ENCODE measurements around the gene ZNF827. TPM values are rescaled to one million over a fixed set of nuclear protein-coding genes. Genes with fewer than 3 reads are reported as not detected.
A peak's percentile ranks its signal among the peaks of the same experiment; 100 is the strongest.

ZNF827 gene
- total and polyA plus RNA-seq, 10 donors = 3.3 to 31.6 (median 16.1) TPM

DNA sequence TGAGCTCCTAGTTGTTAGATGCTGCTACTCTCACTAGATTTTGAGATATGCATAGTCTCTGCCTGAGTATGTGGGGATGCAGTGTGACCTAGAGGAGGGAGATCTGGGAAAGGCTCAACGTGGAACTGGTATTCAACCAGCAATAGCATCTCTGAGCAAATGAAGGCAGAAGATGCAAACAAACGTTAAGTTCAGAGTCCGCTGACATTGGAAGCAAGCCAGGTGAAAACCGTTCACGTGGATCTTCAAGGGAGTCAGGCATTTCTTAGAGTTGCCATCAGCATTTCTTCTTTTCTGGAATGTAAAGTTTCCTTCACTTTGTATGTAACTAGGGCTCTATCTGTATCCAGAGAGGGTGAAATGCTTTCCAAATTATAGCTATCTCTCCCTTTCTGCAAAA, 198.8 kb downstream of the ZNF827 start:
- intact Hi-C loops (cut with DNase I; ENCODE audit: low total_unique reads) = no loop called here
- no peaks in the 10 kb centered on the region for H3K27me3 ChIP-seq (replicated peaks in 1 of 7)
- no peak for TF ChIP-seq POLR2A (IDR thresholded peaks at IDR 0.05)
- no peak for TF ChIP-seq POLR2AphosphoS5 (IDR thresholded peaks at IDR 0.05)
- TF ChIP-seq, protein P1, sequence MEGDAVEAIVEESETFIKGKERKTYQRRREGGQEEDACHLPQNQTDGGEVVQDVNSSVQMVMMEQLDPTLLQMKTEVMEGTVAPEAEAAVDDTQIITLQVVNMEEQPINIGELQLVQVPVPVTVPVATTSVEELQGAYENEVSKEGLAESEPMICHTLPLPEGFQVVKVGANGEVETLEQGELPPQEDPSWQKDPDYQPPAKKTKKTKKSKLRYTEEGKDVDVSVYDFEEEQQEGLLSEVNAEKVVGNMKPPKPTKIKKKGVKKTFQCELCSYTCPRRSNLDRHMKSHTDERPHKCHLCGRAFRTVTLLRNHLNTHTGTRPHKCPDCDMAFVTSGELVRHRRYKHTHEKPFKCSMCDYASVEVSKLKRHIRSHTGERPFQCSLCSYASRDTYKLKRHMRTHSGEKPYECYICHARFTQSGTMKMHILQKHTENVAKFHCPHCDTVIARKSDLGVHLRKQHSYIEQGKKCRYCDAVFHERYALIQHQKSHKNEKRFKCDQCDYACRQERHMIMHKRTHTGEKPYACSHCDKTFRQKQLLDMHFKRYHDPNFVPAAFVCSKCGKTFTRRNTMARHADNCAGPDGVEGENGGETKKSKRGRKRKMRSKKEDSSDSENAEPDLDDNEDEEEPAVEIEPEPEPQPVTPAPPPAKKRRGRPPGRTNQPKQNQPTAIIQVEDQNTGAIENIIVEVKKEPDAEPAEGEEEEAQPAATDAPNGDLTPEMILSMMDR (IDR thresholded peaks at IDR 0.05 in 8 of 11, conservative IDR thresholded peaks at IDR 0.05 in 3 of 11) = no peak
- no peak overlapping the region for H3K4me3 ChIP-seq
- no peaks in the 10 kb centered on the region for H3K9me3 ChIP-seq
- WGBS, 5 donors = 66 to 80% (median 76%) methylated on average over 5 of the region's 5 CpGs
- DNase-seq = no peak
- no peaks in the 10 kb centered on the region for H3K36me3 ChIP-seq
- no peak overlapping the region for H3K27ac ChIP-seq
- H3K4me1 ChIP-seq = peaks cover 0 to 10% (median 0%) of the 10 kb centered on the region in 6 donors

DNA sequence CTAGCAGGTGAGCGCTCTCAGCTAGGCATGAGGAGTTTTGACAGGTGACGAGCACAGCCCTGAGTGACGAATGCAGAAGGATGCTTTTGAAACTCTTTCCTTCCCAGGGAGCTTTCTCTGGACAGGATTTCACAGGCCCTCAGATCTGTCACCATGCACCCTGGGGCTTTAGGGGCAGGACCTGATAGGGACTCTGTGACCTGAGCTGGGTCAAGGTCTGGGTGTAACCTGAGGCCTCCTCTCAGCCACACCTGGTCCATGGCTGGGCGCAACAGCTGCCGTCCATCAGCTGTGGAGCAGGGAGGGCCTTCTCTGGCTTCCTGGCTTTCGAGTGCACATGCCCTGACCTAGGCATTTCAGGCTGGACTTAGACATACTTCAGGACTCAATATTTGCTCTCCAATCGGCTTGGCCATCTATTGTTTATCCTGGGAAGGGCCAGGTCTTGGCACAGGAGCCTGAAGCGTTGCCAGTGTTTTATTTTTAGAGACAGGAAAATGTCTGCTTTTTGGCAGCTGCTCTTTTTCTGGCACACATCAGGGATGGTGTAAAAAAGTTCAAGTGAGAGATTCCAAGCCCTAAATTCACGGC, 202.3 kb downstream of the ZNF827 start:
- H3K36me3 ChIP-seq = no peaks in the 10 kb centered on the region
- WGBS, 5 donors = 55 to 82% (median 69%) methylated on average over 8 to 9 of the region's 9 CpGs
- H3K27ac ChIP-seq = peak overlapping the region in 3 of 8 donors; percentile 2 to 34 (median 27)
- H3K9me3 ChIP-seq = no peaks in the 10 kb centered on the region
- no peaks in the 10 kb centered on the region for H3K27me3 ChIP-seq (replicated peaks in 1 of 7)
- H3K4me1 ChIP-seq = peaks cover 0 to 28% (median 11%) of the 10 kb centered on the region in 6 donors
- TF ChIP-seq, protein P1 (IDR thresholded peaks at IDR 0.05 in 8 of 11, conservative IDR thresholded peaks at IDR 0.05 in 3 of 11) = no peak
- no peak for TF ChIP-seq POLR2A (IDR thresholded peaks at IDR 0.05)
- peak in 1 of 3 donors; percentile 32 for TF ChIP-seq POLR2AphosphoS5 (IDR thresholded peaks at IDR 0.05)
- intact Hi-C loops (cut with DNase I; ENCODE audit: low total_unique reads) = no loop called here
- no peak overlapping the region for H3K4me3 ChIP-seq
- no peak for DNase-seq

DNA sequence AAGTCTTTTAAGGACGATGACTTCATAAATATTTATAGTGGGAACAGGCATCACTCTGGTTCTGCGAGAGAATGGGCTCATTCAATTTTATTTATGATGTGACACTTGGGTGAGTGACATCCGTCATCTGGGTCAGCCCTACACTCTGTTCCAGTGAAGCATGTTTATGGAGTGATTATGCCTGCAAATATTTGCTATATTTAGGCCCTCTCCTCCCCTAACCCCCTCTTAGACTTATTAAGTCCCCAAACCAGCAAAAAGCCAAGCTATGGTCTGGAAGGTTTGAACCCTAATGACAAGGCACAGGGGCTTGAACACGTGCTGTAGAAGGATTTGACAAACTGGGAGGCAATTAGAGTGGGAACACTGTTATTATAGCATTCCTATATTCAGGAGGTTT, 202.8 kb downstream of the ZNF827 start:
- H3K27ac ChIP-seq = peak overlapping the region in 1 of 8 donors; percentile 2
- H3K27me3 ChIP-seq (replicated peaks in 1 of 7) = no peaks in the 10 kb centered on the region
- TF ChIP-seq POLR2A (IDR thresholded peaks at IDR 0.05) = no peak
- TF ChIP-seq POLR2AphosphoS5 (IDR thresholded peaks at IDR 0.05) = no peak
- TF ChIP-seq, protein P1 (IDR thresholded peaks at IDR 0.05 in 8 of 11, conservative IDR thresholded peaks at IDR 0.05 in 3 of 11) = no peak

DNA sequence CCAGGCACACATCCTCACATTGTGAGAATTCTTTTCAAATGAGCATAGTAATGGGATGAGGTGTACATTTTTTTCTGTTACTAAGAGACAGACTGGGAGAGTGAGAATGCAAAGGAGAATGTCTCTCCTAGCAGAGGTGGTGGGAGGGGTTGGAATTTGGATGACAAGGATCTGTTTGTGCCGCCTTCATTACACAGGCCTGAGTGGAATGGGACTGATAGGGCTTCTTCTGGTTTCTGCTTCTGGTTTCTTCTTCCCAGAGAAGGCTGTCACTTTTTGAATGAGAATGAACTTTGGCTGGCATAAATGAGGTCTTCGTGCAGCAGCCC, 203.3 kb downstream of the ZNF827 start:
- Histone ChIP-seq H3K4me1 (peaks cover 0 to 28% (median 11%) of the 10 kb centered on the region in 6 donors), H3K4me3 (no peak overlapping the region), H3K27me3 (replicated peaks in 1 of 7) (no peaks in the 10 kb centered on the region), H3K27ac (no peak overlapping the region), H3K9me3 (no peaks in the 10 kb centered on the region), H3K36me3 (no peaks in the 10 kb centered on the region)
- TF ChIP-seq POLR2A (IDR thresholded peaks at IDR 0.05) = no peak
- TF ChIP-seq POLR2AphosphoS5 (IDR thresholded peaks at IDR 0.05) = no peak
- TF ChIP-seq, protein P1 (IDR thresholded peaks at IDR 0.05 in 8 of 11, conservative IDR thresholded peaks at IDR 0.05 in 3 of 11) = no peak
- DNase-seq = no peak
- 60 to 93% (median 89%) methylated on average over 2 of the region's 2 CpGs for WGBS, 5 donors
- intact Hi-C loops (cut with DNase I; ENCODE audit: low total_unique reads) = no loop called here

More for the DNA sequence above, 202.8 kb downstream of the ZNF827 start:
- intact Hi-C loops (cut with DNase I; ENCODE audit: low total_unique reads) = no loop called here
- Histone ChIP-seq H3K4me1 (peaks cover 0 to 28% (median 11%) of the 10 kb centered on the region in 6 donors), H3K4me3 (no peak overlapping the region), H3K36me3 (no peaks in the 10 kb centered on the region), H3K9me3 (no peaks in the 10 kb centered on the region)
- no peak for DNase-seq
- 89 to 93% (median 90%) methylated on average over 4 of the region's 4 CpGs for WGBS, 5 donors

Measured in spleen (tissue), 11 donors.